ENCODE measurements around the gene AMPD2. TPM values are rescaled to one million over a fixed set of nuclear protein-coding genes. Genes with fewer than 3 reads are reported as not detected.

AMPD2 gene
- total RNA-seq, 1 experiment from 2014 or later, result 34.0 TPM

GRCh38 chr1:109635862-109636200 is 16.2 kb downstream of the AMPD2 start:
- H3K4me3 Mint-ChIP-seq (ENCODE audit: low read depth, unreplicated experiment), result no peak overlapping the region
- no peak for DNase-seq
- no TSS peak for BruUV-seq (replicated peaks)
- peaks cover 15% of the 10 kb centered on the region for H3K4me1 Mint-ChIP-seq (ENCODE audit: low read depth, unreplicated experiment)
- TF ChIP-seq CTCF (IDR thresholded peaks at IDR 0.05; ENCODE audit: unreplicated experiment), result no peak
- CTCF ChIA-PET, result no interaction called here
- no peaks in the 10 kb centered on the region for H3K9me3 Mint-ChIP-seq (ENCODE audit: low read depth, unreplicated experiment)
- H3K36me3 Mint-ChIP-seq (ENCODE audit: insufficient read depth, unreplicated experiment), result peaks cover 5% of the 10 kb centered on the region
- H3K27ac Mint-ChIP-seq (ENCODE audit: unreplicated experiment), result no peak overlapping the region
- H3K27me3 Mint-ChIP-seq (ENCODE audit: unreplicated experiment), result no peaks in the 10 kb centered on the region
- intact Hi-C loops (cut with micrococcal nuclease; ENCODE audit: unreplicated experiment), result no loop called here

GRCh38 chr1:109636201-109636952 is 16.7 kb downstream of the AMPD2 start:
- Mint-ChIP-seq H3K4me3 (ENCODE audit: low read depth, unreplicated experiment) (no peak overlapping the region), H3K9me3 (ENCODE audit: low read depth, unreplicated experiment) (no peaks in the 10 kb centered on the region), H3K4me1 (ENCODE audit: low read depth, unreplicated experiment) (peaks cover 15% of the 10 kb centered on the region), H3K27ac (ENCODE audit: unreplicated experiment) (no peak overlapping the region), H3K27me3 (ENCODE audit: unreplicated experiment) (no peaks in the 10 kb centered on the region), H3K36me3 (ENCODE audit: insufficient read depth, unreplicated experiment) (peaks cover 5% of the 10 kb centered on the region)
- TF ChIP-seq CTCF (IDR thresholded peaks at IDR 0.05; ENCODE audit: unreplicated experiment), result no peak
- CTCF ChIA-PET, result interaction anchor here (1.2 kb wide), 1 partner anchor 88 kb away, joined by 4 read pairs; the partner anchor contains the start of gene GNAI3
- no TSS peak for BruUV-seq (replicated peaks)
- intact Hi-C loops (cut with micrococcal nuclease; ENCODE audit: unreplicated experiment), result no loop called here
- no peak for DNase-seq

- H3K4me1 Mint-ChIP-seq (ENCODE audit: low read depth, unreplicated experiment), result peaks cover 15% of the 10 kb centered on the region
- H3K27ac Mint-ChIP-seq (ENCODE audit: unreplicated experiment), result no peak overlapping the region
- no peaks in the 10 kb centered on the region for H3K27me3 Mint-ChIP-seq (ENCODE audit: unreplicated experiment)
- CTCF ChIA-PET, result interaction anchor here (1.2 kb wide), 1 partner anchor 89 kb away, joined by 4 read pairs; the partner anchor contains the start of gene GNAI3
- BruUV-seq (replicated peaks), result no TSS peak
- no peak for TF ChIP-seq CTCF (IDR thresholded peaks at IDR 0.05; ENCODE audit: unreplicated experiment)
- DNase-seq, result no peak
- no peaks in the 10 kb centered on the region for H3K9me3 Mint-ChIP-seq (ENCODE audit: low read depth, unreplicated experiment)
- intact Hi-C loops (cut with micrococcal nuclease; ENCODE audit: unreplicated experiment), result no loop called here
- H3K4me3 Mint-ChIP-seq (ENCODE audit: low read depth, unreplicated experiment), result no peak overlapping the region
- H3K36me3 Mint-ChIP-seq (ENCODE audit: insufficient read depth, unreplicated experiment), result peaks cover 5% of the 10 kb centered on the region
Observed at GRCh38 chr1:109637446-109637845, 17.8 kb downstream of the AMPD2 start.

- no TSS peak for BruUV-seq (replicated peaks)
- H3K36me3 Mint-ChIP-seq (ENCODE audit: insufficient read depth, unreplicated experiment), result peaks cover 6% of the 10 kb centered on the region
- DNase-seq, result no peak
Observed at GRCh38 chr1:109639063-109639840, 19.6 kb downstream of the AMPD2 start.

More at GRCh38 chr1:109639063-109639840, 19.6 kb downstream of the AMPD2 start:
- TF ChIP-seq CTCF (IDR thresholded peaks at IDR 0.05; ENCODE audit: unreplicated experiment), result no peak
- CTCF ChIA-PET, result interaction anchor here (0.5 to 3.3 kb wide), 11 partner anchors 9 to 345 kb away, joined by 3 to 26 read pairs (median 6); partner anchors contain the start of genes AHCYL1, GNAI3 and GSTM4
- H3K4me3 Mint-ChIP-seq (ENCODE audit: low read depth, unreplicated experiment), result no peak overlapping the region
- H3K4me1 Mint-ChIP-seq (ENCODE audit: low read depth, unreplicated experiment), result peaks cover 20% of the 10 kb centered on the region
- no peaks in the 10 kb centered on the region for H3K27me3 Mint-ChIP-seq (ENCODE audit: unreplicated experiment)
- no peak overlapping the region for H3K27ac Mint-ChIP-seq (ENCODE audit: unreplicated experiment)
- H3K9me3 Mint-ChIP-seq (ENCODE audit: low read depth, unreplicated experiment), result no peaks in the 10 kb centered on the region
- intact Hi-C loops (cut with micrococcal nuclease; ENCODE audit: unreplicated experiment), result no loop called here

Data from Calu3 (cell line).